Medulla oblongata (tissue), 1 donor: ENCODE data around the gene CASP14.
"Not testable (repeated sequence)": the region's sequence is repeated elsewhere in the genome, so short reads cannot be mapped to it uniquely, and the experiment has no call there.

Experiments
- DNase-seq: peaks from one replicate; pipeline ENCODE4 v3.0.0-alpha.2; 2015; ENCODE audit errors: extremely low spot score

Gene CASP14

DNA sequence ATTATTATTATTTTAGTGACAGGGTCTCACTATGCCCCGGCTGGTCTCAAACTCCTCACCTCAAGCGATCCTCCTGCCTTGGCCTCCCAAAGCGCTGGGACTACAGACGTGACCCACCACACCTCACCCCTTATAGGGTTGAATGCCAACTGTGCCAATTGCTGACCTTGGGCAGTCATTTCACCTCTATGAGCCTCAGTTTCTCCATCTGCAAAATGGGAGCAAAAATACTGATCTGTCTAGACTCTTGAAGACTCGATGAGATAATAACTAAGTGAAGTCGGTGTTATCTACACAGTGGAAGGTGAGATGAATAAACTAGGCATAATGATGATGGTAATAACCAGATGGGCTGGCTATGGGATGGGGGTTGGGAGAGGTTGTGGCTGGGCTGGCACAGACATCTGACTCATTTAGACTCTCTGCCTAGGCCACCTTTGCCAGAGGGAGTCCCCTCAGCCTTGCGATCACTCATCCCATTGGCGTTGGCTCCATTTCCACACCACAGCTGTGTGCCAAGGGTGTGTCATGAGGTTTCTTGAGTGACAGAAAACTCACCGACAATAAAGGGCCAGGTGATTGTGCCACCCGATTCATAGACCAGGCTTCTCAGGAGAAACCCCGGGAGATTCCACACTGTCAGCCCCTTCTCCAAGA is at the start of gene CASP14:
CASP14 (plus strand) TSS at position 596 of the 657 bp plus-strand sequence. CDS start 2,772 bp downstream, outside the sequence.
- no peak for DNase-seq

DNA sequence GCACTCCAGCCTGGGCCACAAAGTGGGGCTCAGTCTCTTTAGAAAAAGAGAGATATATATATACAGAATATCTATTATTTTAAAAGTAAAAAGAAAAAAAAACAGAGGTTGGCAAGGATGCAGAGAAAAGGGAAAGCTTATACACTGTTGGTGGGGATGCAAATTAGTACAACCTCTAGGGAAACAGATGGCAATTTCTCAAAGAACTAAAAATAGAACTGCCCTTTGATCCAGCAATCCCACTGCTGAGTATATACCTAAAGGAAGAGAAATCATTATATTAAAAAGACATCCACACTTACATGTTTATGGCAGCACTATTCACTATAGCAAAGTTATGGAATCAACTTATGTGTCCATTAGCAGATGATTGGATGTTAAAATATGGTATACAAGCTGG is 41.0 kb upstream of the CASP14 start:
- no peak for DNase-seq

GRCh38 chr19:15010501-15011300 is 38.6 kb upstream of the CASP14 start:
- DNase-seq = no peak

- no peak for DNase-seq
Observed at GRCh38 chr19:15014579-15014978, 34.7 kb upstream of the CASP14 start.

GRCh38 chr19:15015946-15016542 is 33.2 kb upstream of the CASP14 start:
- no peak for DNase-seq

DNA sequence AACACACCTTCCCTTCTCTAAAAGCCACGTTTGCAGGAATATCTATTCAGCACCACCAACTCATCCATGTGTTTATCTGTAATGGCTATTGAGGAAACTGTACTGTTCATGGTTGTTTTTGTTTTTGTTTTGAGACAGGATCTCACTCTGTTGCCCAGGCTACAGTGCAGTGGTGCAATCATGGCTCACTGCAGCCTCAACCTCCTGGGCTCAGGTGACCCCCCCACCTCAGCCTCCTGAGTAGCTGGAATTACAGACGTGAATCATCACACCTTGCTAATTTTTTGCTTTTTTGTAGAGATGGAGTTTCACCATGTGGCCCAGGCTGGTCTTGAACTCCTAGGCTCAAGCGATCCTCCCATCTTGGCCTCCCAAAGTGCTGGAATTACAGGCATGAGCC is 30.4 kb upstream of the CASP14 start:
- DNase-seq = not testable (repeated sequence)

DNA sequence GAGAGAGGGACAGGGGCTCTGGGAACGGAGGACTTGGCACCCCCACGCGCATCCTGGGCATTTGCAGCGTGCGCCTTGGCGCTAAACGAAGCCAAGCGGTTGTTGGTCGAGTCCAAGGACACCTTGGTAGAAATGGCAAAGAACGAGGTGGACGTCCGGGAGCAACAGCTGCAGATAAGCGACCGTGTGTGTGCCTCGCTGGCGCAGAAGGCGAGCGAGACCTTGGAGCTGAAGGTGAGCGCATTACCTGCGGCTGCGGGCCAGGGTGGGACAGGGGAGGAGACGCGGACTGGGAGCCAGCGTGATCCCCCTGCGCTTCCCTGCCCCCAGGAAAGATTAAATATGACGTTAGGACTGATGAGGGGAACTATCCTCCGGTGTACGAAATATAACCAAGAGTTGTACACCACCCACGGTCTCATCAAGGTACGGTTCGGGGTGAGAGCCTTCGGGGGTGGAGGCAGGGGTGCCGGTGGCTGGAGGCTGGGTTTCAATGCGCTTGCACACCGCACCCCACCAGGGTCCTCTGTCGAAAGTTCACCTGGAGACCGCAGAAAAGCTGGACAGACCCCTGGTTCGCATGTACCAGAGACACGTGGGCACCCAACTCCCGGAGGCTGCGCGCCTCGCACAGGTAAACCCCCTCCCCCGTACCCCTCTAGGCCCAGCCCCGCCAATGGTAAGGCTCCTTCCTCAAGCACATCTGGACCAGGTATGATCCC is 27.8 kb upstream of the CASP14 start:
- no peak for DNase-seq

DNA sequence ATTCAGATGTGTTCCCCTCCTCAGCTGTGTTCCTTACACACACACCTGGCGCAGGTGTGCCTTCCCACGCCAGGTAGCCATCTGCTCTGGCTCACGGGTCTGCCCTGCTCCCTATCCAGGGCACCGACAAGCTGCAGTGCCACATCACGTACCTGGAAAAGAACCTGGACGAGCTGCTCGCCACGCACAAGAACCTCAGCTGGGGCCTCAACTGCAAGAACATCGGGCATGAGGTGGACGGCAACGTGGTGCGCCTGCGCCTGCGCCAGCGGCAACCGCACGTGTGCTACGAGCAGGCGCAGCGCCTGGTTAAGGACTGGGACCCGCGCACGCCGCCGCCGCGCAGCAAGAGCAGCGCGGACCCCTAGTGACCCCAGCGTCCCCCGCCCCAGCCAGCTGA is 26.5 kb upstream of the CASP14 start:
- no peak for DNase-seq

DNA sequence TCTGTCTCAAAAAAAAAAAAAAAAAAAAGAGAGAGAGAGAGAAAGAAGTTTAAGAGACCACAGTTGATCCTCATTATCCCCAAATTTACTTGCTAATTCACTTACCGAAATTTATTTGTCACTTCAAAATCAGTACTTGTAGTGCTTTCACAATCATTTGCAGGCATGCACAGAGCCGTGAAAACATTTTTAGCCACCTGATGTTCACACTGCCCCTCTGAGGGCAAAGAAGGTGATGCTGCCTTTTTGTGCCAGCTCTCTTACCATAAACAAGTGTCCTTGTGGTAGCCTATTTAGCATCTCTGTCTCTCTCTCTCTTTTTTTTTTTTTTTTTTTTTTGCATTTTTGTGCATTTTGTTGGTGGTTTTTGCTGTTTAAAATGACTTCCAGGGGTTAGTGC is 24.1 kb upstream of the CASP14 start:
- no peak for DNase-seq

DNA sequence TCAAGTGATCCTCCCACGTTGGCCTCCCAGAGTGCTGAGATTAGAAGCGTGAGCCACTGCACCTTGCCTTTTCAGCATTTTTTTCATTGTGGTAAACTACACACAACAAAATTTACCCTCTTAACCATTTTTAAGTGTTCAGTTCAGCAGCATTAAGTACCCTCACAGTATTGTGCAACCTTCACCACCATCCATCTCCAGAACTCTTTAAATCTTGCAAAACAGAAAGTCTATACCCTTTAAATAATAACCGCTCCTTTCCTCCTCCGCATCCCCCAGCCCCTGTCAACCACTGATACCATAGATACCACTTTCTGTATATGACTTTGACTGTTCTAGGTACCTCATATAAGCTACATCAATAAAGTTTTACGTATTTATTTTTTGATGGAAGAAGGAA is 20.8 kb upstream of the CASP14 start:
- DNase-seq = no peak

GRCh38 chr19:15031675-15032074 is 17.6 kb upstream of the CASP14 start:
- DNase-seq = no peak

GRCh38 chr19:15035795-15036311 is 13.4 kb upstream of the CASP14 start:
- DNase-seq = no peak

DNA sequence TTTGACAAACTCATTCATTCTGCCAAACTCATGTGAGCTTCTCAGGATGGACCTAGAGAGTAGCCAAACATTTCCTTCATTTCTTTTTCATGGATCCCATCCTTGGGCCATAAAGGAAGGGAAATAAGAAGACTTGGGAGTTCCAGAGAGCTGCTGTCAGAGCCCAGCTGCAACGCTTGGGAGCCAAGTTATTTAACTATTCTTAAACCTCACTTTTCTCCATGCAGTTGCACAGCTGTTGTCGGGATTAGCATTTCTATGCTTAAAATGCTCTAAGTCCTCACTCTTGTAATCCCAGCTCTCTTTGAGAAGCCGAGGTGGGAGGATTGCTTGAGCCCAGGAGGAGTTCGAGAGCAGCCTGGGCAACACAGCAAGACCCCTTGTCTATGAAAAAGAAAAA is 11.7 kb upstream of the CASP14 start:
- no peak for DNase-seq

DNA sequence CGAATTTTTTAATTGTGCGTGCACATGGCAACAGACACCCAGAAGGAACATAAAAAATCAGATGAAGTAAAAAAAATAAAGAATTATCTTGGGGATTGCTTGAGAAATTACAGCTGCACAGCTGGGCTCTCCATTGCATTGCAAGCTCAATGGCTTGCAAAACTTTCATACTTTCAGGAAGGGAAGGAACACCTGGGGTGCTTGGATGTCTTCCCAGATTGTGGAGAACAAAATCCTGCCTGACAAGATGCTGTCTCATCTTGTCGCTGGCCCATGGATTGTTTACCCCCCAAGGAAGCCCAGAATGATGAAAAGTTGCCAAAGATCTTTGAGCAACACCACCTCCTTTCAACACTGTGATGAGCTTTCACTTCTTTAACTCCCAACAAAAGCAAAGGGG is 11.0 kb upstream of the CASP14 start:
- peak; percentile 3 for DNase-seq

DNA sequence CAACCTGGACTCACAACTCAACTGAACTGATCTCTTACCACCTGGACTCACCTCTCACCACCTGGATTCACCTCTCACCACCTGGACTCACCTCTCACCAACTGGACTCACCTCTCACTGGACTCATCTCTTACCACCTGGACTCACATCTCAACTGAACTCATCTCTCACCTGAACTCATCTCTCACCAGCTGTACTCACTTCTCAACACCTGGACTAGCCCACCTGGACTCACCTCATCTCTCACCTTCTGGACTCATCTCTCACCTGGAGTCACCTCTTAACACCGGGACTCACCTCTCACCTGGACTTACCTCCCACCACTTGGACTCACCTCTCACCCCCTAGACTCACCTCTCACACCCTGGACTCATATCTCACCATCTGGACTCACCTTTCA is 7.3 kb upstream of the CASP14 start:
- no peak for DNase-seq

- no peak for DNase-seq
Observed at GRCh38 chr19:15042826-15043225, 6.5 kb upstream of the CASP14 start.

DNA sequence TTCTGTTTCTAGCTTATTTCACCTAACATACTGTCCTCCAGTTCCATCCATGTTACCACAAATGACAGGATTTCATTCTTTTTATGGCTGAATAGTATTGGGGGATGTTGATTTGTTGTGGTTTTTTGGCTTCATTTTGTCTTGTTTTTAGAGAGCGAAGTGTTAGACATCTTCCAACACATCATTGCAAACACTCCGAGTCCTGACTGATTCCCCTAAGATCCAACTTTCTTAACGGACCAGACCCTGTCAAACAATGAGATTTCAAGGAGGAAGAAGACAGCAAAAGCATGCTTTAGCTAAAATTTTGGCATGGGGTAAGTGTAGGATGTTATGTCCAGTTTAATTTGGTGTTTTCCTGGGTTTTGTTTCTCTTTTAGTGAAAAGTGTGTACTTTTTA is 3.8 kb upstream of the CASP14 start:
- no peak for DNase-seq

DNA sequence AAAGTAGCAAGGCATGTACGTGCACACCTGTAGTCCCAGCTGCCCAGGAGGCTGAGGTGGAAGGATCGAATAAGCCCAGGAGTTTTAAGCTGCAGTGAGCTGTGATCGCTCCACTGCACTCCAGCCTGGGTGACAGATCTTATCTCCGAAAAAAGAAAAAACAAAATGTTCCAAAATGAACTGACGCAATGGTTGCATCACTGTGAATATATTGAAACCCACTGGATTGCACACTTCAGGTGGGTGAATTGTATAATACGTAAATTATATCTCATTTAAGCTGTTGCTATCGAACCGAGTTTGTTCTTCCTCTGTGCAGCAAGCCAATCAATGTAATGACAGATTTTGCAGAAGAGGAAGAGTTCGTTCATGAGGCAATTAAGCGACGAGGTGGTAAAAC is 1.6 kb upstream of the CASP14 start:
- no peak for DNase-seq

DNA sequence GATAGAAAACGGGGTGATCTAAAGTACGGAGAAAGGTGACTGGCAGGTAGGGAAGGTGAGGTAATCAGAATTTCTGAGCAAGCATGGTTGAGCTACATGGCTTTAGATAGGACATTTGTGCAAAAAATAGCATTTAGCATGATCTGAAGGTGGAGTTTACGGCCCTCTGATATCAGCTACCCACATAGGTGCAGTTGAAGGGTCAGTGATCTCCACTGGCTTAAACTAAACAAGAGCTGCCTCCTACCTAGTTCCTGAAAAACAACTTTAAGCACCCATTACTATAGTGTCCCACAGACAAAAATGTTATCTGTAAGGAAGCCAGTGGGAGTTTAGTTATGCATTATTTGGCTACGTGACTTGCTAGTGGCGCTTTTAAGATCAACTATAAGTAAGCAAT is 1.2 kb upstream of the CASP14 start:
- no peak for DNase-seq

DNA sequence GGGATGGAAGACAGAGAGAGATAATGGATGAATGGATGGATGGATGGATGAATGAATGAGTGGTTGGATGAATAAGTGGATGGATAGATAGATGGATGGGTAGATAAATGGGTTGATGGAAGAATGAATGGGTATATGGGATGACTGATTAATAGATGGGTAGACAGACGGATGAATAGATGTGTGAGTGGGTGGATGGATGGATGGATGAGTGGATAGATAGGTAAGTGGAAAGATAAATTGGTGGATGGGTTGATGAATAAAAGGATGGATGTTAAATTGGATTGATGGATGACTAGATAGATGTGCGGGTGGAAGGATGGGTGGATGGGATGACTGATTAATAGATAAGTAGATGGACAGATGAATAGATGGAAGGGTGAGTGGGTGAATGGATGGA is 1.4 kb downstream of the CASP14 start:
- no peak for DNase-seq

- no peak for DNase-seq
Observed at GRCh38 chr19:15062036-15062435, 12.8 kb downstream of the CASP14 start.

- DNase-seq = not testable (repeated sequence)
Observed at GRCh38 chr19:15070386-15070785, 21.1 kb downstream of the CASP14 start.
